ENCODE results near the gene DNAH8. TPM values are rescaled to one million over a fixed set of nuclear protein-coding genes. Genes with fewer than 3 reads are reported as not detected.

The DNAH8 gene
- total RNA-seq, 1 donor from 2014 or later, result 0.05 TPM

DNA sequence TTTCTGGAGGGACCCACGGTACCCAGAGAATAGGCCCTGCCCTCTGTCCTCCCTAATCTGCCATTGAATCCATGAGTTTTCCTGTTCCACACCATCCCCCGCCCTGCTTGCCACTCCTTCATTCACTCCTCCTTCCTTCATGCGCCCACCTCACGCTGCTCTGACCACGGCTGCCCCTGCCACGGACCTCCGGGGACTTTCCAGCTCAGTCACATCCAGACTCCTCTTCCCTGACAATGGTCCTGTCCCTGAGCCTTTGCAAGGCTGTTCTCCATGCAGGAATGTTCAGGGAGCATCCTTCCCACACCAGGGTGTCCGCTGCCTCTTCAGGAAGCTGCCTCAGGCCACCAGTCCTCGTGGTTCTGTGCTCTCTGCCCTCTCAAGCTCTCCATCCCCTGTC is 359.4 kb downstream of the DNAH8 start:
- peaks cover 5% of the 10 kb centered on the region for H3K9me3 Mint-ChIP-seq
- H3K4me3 Mint-ChIP-seq, result no peak overlapping the region
- DNase-seq (ENCODE audit: low read depth, low spot score), result no peak
- peak overlapping the region; percentile 45 for H3K27ac Mint-ChIP-seq (ENCODE audit: unreplicated experiment)
- TF ChIP-seq, protein P1, sequence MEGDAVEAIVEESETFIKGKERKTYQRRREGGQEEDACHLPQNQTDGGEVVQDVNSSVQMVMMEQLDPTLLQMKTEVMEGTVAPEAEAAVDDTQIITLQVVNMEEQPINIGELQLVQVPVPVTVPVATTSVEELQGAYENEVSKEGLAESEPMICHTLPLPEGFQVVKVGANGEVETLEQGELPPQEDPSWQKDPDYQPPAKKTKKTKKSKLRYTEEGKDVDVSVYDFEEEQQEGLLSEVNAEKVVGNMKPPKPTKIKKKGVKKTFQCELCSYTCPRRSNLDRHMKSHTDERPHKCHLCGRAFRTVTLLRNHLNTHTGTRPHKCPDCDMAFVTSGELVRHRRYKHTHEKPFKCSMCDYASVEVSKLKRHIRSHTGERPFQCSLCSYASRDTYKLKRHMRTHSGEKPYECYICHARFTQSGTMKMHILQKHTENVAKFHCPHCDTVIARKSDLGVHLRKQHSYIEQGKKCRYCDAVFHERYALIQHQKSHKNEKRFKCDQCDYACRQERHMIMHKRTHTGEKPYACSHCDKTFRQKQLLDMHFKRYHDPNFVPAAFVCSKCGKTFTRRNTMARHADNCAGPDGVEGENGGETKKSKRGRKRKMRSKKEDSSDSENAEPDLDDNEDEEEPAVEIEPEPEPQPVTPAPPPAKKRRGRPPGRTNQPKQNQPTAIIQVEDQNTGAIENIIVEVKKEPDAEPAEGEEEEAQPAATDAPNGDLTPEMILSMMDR (conservative IDR thresholded peaks at IDR 0.05), result no peak
- peaks cover 13% of the 10 kb centered on the region for H3K4me1 Mint-ChIP-seq
- H3K27me3 Mint-ChIP-seq (ENCODE audit: low read depth), result peaks cover 4% of the 10 kb centered on the region
- H3K36me3 Mint-ChIP-seq (ENCODE audit: low read depth), result no peaks in the 10 kb centered on the region

DNA sequence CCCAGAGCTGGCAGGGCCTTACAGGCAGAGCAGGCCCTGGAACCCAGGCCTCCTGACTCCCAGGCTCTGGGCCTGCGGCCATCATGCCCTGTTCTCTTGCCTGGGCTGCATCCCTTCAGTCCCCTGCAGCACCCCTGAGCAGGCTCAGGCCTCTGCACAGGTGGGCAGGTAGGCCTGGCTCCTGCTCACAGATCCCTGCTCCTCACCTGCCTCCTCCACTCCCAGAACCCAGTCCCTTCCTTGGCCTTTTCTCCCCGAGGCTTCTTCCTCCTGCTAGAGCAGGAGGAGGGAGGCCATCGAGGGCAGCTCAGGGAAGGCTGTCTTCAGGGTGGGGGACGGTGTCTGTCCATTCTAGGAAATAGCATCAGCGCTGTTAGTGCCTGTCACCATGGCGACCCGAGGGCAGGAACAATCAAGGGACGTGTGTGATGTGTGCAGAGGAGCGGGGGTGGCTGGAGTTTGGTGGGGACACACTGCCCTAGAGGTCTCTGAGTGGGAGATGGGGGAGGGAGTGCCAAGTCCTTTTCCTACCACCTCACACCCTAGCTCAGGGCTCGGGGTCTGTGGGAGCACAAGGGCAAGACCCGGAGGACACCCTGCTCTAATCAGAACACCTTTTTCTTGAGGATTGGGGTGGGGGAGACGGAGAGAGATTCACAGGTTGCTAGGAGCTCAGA is 360.0 kb downstream of the DNAH8 start:
- Mint-ChIP-seq H3K27ac (ENCODE audit: unreplicated experiment) (peak overlapping the region; percentile 64), H3K27me3 (ENCODE audit: low read depth) (peaks cover 4% of the 10 kb centered on the region), H3K36me3 (ENCODE audit: low read depth) (no peaks in the 10 kb centered on the region), H3K4me3 (no peak overlapping the region), H3K4me1 (peaks cover 13% of the 10 kb centered on the region), H3K9me3 (peaks cover 5% of the 10 kb centered on the region)
- no peak for DNase-seq (ENCODE audit: low read depth, low spot score)
- TF ChIP-seq, protein P1 (conservative IDR thresholded peaks at IDR 0.05), result no peak

- DNase-seq (ENCODE audit: low read depth, low spot score), result no peak
- H3K9me3 Mint-ChIP-seq, result peaks cover 3% of the 10 kb centered on the region
- H3K36me3 Mint-ChIP-seq (ENCODE audit: low read depth), result no peaks in the 10 kb centered on the region
- no peak overlapping the region for H3K4me3 Mint-ChIP-seq
- peaks cover 4% of the 10 kb centered on the region for H3K27me3 Mint-ChIP-seq (ENCODE audit: low read depth)
- TF ChIP-seq, protein P1 (conservative IDR thresholded peaks at IDR 0.05), result no peak
- H3K27ac Mint-ChIP-seq (ENCODE audit: unreplicated experiment), result no peak overlapping the region
- H3K4me1 Mint-ChIP-seq, result peaks cover 13% of the 10 kb centered on the region
These were observed 360.9 kb downstream of the DNAH8 start for GRCh38 chr6:39075807-39076622.

GRCh38 chr6:39076623-39077535 is 361.8 kb downstream of the DNAH8 start:
- Mint-ChIP-seq H3K9me3 (no peaks in the 10 kb centered on the region), H3K27ac (ENCODE audit: unreplicated experiment) (no peak overlapping the region), H3K4me3 (no peak overlapping the region), H3K36me3 (ENCODE audit: low read depth) (no peaks in the 10 kb centered on the region), H3K4me1 (peaks cover 13% of the 10 kb centered on the region), H3K27me3 (ENCODE audit: low read depth) (peaks cover 4% of the 10 kb centered on the region)
- TF ChIP-seq, protein P1 (conservative IDR thresholded peaks at IDR 0.05), result no peak
- no peak for DNase-seq (ENCODE audit: low read depth, low spot score)

- H3K36me3 Mint-ChIP-seq (ENCODE audit: low read depth), result no peaks in the 10 kb centered on the region
- H3K4me1 Mint-ChIP-seq, result peaks cover 13% of the 10 kb centered on the region
- H3K27me3 Mint-ChIP-seq (ENCODE audit: low read depth), result no peaks in the 10 kb centered on the region
- no peak for DNase-seq (ENCODE audit: low read depth, low spot score)
- no peaks in the 10 kb centered on the region for H3K9me3 Mint-ChIP-seq
- TF ChIP-seq, protein P1 (conservative IDR thresholded peaks at IDR 0.05), result no peak
- H3K27ac Mint-ChIP-seq (ENCODE audit: unreplicated experiment), result no peak overlapping the region
- H3K4me3 Mint-ChIP-seq, result no peak overlapping the region
These were observed 362.9 kb downstream of the DNAH8 start for GRCh38 chr6:39077882-39078594.
